Astrocyte of the cerebellum (primary cell): Measurements from ENCODE around the gene ACAP3.

ENCODE experiments used
- DNase-seq: peaks from one replicate; pipeline ENCODE4 v3.0.0-alpha.2; 2011; ENCODE audit warnings: low read depth
- H3K4me3 ChIP-seq: 2 replicates; pipeline ENCODE4 v1.5.1; 2011; ENCODE audit warnings: mild to moderate bottlenecking, low read depth, low read length, moderate library complexity
- in situ Hi-C: cut with HindIII; loops from 2 replicates; pipeline ENCODE4 v1.10.0; 2017; ENCODE audit warnings: low sequenced_read_pairs
- TF ChIP-seq, protein P1 (sequence below): IDR thresholded peaks from 2 replicates; pipeline ENCODE4 v1.5.1; 2012; ENCODE audit warnings: low read length, low read depth, moderate library complexity, mild to moderate bottlenecking; ENCODE audit errors: missing control alignments

Gene ACAP3

DNA sequence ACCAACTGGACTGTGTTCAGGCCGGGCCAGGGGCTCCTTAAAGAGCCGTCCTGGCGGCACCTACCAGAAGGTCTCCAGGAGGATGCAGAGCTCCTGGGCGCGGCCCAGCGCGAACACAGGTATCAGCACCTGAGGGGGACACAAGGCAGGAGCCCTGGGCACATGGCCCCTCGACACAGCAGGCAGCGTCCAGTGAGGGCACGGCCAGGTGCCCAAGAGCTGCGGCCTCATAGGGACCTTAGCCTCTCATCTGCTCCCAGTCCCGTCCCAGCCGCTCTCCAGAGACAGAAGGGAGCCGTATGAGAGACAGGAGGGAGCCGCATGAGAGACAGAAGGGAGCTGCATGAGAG, 6.5 kb upstream of the ACAP3 start:
- TF ChIP-seq, protein P1, sequence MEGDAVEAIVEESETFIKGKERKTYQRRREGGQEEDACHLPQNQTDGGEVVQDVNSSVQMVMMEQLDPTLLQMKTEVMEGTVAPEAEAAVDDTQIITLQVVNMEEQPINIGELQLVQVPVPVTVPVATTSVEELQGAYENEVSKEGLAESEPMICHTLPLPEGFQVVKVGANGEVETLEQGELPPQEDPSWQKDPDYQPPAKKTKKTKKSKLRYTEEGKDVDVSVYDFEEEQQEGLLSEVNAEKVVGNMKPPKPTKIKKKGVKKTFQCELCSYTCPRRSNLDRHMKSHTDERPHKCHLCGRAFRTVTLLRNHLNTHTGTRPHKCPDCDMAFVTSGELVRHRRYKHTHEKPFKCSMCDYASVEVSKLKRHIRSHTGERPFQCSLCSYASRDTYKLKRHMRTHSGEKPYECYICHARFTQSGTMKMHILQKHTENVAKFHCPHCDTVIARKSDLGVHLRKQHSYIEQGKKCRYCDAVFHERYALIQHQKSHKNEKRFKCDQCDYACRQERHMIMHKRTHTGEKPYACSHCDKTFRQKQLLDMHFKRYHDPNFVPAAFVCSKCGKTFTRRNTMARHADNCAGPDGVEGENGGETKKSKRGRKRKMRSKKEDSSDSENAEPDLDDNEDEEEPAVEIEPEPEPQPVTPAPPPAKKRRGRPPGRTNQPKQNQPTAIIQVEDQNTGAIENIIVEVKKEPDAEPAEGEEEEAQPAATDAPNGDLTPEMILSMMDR: no peak
- H3K4me3 ChIP-seq: no peak overlapping the region
- in situ Hi-C loops: no loop called here
- DNase-seq: no peak

DNA sequence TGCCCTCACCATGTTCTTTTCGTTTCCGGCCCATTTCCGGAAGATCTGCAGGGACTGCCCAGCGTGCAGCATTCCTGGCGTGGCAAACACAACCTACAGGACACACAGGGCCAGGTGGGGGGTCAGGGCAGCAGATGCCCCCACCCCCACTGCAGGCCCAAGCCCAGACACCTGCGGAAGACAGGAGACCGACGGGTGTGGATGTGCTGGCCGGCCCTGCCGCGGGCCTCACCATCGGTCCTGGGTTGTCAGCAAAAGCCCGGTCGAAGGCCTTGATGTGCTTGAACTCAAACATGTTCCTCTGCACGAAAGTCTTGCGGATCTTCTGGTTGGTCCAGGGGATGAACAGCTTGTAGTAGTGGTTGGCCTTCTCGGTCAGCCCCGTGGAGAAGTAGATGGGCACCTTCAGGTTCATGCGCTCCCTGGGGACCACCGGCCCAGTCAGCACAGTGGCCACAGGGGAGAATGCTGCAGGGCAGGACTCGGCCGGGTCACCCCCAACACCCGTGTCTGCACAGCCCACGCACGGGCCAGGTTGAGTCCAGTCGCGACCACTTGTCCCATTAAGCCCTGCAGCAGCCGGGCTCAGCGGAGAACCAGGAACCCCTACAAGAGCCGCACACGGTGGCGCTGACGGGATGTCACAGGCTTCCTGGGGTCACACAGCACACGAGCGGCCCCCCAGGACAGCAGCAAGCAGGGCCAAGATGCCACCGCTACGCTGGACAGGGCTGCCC, 5.9 kb upstream of the ACAP3 start:
- in situ Hi-C loops: no loop called here
- no peak overlapping the region for H3K4me3 ChIP-seq
- no peak for DNase-seq
- TF ChIP-seq, protein P1: no peak

DNA sequence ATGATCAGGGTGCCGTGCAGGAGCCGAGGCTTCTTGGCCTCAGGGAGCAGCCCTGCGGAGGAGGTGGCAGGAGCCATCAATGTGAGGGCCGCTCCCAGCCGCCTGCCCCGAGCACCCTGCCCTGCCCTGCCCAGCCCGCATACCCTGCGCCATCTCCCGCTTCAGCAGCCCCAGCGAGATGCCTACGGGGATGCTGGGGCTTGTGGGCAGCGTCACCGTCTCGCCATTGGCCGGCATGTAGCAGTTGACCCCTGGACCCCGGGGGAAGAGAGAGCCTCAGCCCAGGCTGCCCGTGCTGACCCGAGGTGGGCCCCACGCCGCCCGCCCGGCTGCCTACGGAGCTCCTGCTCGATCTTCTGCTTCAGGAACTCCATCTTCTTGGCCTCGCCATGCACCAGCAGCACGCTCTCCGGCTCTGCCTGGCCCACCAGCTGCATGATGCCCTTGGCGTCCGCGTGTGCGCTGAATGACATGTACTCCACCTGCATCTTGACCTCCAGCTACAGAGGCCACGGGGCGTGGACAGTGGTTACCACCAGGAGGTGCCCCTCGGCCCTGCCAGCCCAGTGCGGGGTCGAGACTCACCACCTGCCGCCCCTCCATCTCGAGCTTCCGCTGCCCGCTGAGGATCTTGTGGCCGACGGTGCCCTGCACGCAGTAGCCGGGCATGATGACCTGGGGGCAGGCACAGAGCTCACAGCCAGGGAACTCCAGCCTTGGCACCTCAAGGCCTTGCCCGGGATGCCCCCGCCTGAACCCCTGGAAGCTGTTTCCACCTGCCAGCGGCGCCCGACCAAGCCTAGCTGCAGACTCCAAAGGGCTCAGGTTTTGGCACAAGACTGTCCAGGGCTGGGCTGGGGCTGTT, 5.0 kb upstream of the ACAP3 start:
- TF ChIP-seq, protein P1: no peak
- H3K4me3 ChIP-seq: no peak overlapping the region
- no peak for DNase-seq
- in situ Hi-C loops: no loop called here

DNA sequence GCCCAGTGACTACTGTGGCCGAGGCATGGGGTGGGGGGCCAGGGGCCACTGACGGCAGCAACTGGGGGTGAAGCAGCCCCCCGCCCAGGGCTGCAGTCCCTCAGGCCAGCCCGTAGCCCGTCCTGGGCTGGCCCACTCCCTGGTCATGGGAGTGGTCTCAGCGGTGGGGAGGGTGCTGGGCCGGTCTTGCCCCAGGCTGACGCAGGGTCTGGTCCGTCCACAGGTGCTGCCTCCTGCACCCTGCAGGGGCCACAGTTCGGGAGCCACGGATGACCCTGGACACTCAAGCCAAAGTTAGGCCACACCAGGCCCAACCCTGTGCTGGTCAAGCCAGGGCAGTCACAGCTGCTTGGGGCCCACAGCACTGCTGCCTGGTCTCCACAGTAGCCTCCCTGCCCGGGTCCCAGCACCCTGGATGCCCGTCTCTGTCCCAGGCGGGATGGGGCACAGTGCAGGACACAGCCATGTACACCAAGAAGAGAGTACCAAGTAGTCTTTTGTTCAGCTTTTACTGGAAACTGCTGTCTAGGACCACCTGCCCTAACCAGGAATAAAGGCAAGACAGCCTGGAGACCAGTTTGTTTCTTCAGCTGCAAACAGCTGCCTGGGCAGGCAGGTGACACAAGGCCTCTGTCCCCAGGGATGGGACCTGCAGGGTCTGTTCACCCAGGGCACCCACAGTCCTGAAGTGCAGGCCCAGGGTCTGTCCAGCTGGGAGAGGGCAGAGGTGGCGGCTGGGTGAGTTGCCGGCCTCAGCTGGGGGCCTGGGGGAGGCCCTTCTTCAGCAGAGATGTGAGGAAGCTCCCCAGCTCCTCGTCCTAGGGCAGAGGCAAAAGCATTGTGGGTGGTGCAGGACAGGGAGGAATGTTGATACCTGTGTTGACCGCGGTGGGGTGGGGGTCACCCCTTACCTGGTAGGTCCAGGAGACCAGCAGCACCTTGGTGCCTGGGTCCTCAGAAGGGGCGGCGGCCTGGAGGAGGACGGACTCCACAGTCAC, 3.7 kb upstream of the ACAP3 start:
- H3K4me3 ChIP-seq: no peak overlapping the region
- in situ Hi-C loops: no loop called here
- TF ChIP-seq, protein P1: no peak
- no peak for DNase-seq

DNA sequence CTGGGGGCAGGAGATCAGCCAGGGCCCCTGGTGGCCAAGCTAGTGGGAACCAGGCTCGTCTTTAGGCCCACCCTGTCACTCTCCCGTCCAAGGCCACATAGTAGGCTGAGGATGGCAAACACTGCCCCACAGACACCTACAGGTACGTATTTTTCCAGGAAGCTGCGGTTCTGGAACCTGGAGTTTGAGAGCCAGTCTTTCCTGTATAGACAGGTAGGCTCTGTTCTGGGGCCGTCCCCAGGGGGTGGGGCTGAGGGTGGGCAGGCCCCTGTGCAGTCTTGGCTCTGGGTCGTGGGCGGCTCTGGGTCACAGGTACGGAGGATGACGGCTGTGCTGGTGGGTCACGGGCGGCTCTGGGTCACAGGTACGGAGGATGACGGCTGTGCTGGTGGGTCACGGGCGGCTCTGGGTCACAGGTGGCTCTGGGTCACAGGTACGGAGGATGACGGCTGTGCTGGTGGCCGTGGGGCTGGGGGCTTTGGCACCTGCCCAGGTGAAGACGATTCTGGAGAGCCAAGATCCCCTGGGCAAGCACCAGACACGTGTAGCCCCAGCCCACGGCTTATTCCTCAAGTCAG, 2.8 kb upstream of the ACAP3 start:
- TF ChIP-seq, protein P1: no peak
- H3K4me3 ChIP-seq: no peak overlapping the region
- in situ Hi-C loops: no loop called here
- DNase-seq: no peak

DNA sequence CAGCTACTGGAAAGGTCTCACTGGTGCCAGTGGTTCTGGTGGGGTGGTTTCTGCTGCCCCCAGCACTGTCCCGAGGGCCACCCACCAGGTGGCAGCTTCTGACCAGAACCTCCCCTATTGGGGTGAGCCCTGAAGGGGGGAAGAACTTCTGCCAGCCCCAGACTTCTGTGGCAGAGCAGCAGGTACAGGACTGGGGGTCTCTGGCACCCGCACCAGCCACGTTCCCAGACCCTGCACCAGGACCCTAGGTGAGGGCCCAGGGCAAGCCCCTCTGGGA, 2.3 kb upstream of the ACAP3 start:
- TF ChIP-seq, protein P1: no peak
- H3K4me3 ChIP-seq: no peak overlapping the region
- in situ Hi-C loops: no loop called here
- DNase-seq: no peak
